Stimulated activated CD8-positive, alpha-beta memory T cell treated with anti-CD3 and anti-CD28 coated beads, Interleukin-15, amount 100 ng/mL, for 1 hour (primary cell): ENCODE results near the gene ADK.
A peak's percentile ranks its signal among the peaks of the same experiment; 100 is the strongest.
"Not testable (repeated sequence)": the region's sequence is repeated elsewhere in the genome, so short reads cannot be mapped to it uniquely, and the experiment has no call there.

Experiments used
- DNase-seq: peaks from one replicate; pipeline ENCODE4 v3.0.0-alpha.2; 2020; ENCODE audit warnings: low read depth

ADK gene

GRCh38 chr10:74145133-74145532, 5.9 kb upstream of the ADK start:
- no peak for DNase-seq

DNA sequence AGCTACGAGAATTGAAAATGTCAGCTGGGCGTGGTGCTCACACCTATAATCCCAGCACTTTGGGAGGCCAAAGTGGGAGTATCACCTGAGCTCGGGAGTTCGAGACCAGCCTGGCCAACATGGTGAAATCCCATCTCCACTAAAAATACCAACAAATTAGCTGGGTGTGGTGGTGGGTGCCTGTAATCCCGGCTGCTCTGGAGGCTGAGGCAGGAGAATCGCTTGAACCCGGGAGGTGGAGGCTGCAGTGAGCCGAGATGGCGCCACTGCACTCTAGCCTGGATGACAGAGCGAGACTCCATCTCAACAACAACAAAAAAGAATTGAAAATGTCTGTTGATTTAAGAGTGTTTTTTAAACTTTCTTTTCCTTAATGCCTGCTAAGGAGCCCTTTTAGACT, 4.0 kb upstream of the ADK start:
- DNase-seq = not testable (repeated sequence)

GRCh38 chr10:74150204-74150989, 624 bp upstream of the ADK start, which contains the start of gene AP3M1:
Gene AP3M1, minus strand, starts transcription at chr10:74150828. Its CDS starts 12,449 bp downstream, at chr10:74138379.
- DNase-seq = peak; percentile 60

- no peak for DNase-seq
Observed at GRCh38 chr10:74151879-74152722, 1.1 kb downstream of the ADK start.

- DNase-seq = no peak
Observed at GRCh38 chr10:74153123-74153522, 2.1 kb downstream of the ADK start.

- no peak for DNase-seq
Observed at GRCh38 chr10:74153676-74154075, 2.7 kb downstream of the ADK start.

- DNase-seq = no peak
Observed at GRCh38 chr10:74156919-74157289, 5.9 kb downstream of the ADK start.

DNA sequence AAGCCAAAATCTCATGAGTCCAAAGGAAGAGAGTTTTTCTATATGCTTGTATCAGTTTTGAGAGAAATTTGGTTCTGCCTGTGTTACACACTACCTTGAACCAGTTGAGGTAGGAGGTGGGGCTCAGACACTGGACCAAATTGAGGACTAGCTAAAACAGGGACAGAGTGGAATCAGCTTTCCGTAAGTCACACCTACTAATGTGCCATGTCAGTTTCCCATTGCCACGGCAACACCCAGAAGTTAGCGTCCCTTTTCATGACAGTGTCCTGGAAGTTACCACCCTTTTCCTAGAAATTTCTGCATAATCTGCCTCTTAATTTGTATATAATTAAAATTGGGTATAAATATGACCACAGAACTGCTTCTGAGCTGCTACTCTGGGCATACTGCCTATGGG, 9.0 kb downstream of the ADK start:
- no peak for DNase-seq

DNA sequence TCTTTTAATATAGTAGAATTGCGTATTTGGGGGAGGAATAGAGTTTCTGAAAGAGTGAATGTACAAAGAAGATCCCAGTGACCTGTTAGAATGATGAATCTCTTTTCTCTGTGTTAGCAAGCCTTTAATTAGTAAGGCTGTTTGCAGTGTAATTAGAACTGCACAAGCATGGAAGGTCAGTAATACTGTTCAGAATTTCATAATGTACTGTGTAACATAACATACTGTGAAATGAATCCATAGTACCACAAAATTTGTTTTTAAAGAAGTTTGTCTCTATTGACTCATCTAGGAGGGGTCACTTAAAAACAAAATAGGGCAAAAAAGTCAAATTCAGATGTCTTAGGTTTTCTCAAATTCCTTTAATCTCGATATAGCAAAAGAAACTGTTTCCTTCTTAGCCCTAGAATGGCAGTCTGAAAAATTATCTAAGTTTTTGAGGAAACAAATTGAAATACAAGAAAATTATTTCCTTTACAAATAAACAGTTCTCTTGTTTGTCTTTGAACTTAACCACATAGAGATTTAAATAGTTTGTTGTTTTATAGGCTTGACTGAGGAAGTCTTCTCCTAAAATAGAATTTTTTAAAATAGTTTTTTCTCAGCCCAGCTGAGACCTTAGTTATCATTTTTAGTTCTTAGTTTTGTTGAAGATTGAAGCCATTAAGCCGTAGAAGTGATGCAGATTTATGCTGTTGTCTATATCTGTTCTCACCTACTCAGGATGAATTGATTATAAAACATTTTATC, 12.5 kb downstream of the ADK start:
- DNase-seq = no peak

DNA sequence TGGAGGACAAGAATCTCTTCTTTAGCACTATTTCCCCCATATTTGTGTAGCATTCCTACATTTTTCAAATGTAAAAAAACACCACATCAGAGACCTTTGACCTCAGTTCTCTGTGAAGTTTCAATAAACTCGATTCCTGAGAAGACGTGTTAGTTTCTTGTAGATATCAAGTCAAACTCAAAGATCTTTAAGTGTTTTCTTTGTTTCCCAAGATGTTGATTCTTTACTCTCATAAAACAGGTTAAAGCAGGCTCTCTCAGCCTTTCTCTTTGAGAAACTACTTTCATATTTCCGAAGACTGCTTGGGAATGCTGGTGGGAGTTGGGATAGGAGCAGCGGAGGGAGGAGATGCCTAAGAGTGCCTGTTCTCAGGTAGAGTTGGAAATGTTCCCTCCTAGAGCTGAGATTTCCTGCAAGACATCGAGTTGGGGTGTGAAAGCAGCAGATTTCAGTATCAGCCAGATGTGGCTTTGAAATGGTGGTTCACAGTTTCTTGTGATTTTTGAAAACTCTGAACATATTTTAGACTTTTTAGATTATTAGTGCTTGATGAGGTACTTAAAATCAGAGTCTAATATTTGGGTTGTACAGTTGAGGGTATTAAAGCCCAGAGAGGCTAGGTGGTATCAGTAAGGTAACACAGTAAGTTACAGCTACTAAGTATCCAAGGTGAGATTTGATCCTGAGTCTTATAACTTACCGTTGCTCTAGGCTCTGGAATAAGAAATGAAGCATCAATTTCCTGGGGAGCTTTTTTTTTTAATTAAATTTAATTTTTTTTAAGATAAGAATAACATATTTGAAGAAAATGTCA, 13.9 kb downstream of the ADK start:
- no peak for DNase-seq

- no peak for DNase-seq
Observed at GRCh38 chr10:74165530-74165901, 14.5 kb downstream of the ADK start.

- DNase-seq = no peak
Observed at GRCh38 chr10:74167443-74167842, 16.4 kb downstream of the ADK start.

DNA sequence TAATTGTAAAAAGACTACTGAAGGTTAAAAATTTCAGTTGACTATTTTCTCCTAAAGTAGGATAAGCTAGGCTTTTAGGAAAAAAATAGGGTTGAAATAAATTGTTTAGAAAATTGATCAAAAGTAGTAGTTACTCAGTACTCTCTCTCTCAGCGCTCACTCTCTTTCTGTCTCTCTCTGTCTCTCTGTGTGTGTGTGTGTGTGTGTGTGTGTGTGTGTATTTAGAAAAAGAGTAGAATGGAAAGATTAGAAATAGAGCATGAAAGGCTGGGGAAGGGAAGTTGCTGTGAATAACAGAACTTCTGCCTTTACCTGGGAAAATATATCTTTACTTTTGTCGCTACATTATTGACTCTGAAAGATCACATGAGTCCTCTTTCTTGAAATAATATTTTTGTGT, 20.6 kb downstream of the ADK start:
- no peak for DNase-seq

GRCh38 chr10:74174521-74174920, 23.5 kb downstream of the ADK start:
- no peak for DNase-seq

DNA sequence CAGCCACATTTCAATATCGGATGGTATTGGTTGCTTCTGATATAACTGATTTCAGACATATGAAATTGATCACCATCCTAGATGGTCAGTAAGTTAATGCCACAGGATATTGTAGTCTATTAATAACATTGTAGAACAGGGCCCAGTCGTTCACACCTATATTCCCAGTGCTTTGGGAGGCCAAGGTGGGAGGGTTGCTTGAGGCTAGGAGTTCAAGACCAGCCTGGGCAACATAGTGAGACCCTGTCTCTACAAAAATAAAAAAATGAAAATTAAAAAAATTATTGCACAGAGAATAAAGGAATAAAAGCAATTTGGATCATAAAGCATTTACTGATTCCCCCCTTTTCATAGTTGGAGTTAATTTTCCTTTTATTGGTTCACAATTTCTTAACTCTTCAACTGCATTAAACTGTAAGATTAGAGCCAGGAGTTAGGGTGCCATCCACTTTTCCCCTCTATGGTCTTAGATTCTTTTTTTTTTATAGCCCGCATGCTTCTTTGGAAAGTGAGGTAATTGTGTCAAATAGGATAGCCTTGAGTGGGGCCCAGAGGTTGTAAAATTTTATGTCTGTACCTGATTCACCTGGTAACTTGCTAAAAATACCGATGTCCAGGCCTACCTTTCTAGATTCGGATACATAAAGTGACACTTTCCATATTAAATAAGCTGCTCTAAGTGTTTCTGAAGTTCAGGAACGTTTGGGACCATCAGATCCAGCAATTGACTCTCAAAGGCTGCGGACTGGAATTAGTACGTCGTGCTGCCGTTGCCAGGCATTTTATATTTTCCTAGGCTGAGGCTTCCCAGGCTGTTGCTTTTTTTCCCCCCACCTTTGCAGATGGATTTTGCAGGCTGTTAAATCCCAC, 24.7 kb downstream of the ADK start:
- DNase-seq = no peak

DNA sequence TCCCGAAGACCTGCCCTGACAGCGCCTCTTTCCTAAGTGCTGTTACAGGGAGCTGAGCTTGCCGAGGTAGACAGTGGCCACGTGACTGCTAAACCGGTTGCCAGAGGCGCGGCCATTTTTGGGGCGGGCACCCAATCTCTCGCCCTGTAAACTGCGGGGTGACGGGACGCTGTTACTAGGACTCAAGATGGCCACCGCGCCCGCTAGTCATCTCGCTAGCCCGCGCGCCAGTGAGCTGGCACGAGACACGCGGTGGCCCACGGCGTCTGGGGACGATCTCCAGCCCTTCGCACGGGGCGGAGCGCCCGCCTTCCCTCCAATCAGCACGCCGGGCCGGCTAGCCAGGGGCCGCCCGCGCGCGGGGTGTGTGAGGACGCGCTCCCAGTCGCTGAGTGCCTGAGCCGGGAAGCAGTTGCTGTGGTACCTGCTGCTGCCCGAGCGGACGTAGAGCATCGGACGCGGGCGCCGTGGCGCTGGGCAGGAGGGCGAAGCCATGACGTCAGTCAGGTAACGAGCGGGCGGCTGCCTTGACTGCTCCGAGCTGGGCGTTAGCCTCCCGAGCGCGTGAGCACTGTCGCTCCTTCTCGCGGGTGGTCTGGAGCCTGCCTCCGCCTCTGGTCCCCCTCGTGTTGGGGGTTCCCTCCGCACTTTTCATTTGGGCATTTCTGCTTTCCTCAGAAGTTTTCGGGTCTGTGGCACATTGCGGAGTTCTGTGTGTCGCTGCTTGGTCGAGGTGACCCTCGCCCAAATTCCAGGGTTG, 25.5 kb downstream of the ADK start:
- DNase-seq = peak; percentile 88

- no peak for DNase-seq
Observed at GRCh38 chr10:74177140-74177677, 26.2 kb downstream of the ADK start.

GRCh38 chr10:74178042-74178791, 27.2 kb downstream of the ADK start:
- no peak for DNase-seq

DNA sequence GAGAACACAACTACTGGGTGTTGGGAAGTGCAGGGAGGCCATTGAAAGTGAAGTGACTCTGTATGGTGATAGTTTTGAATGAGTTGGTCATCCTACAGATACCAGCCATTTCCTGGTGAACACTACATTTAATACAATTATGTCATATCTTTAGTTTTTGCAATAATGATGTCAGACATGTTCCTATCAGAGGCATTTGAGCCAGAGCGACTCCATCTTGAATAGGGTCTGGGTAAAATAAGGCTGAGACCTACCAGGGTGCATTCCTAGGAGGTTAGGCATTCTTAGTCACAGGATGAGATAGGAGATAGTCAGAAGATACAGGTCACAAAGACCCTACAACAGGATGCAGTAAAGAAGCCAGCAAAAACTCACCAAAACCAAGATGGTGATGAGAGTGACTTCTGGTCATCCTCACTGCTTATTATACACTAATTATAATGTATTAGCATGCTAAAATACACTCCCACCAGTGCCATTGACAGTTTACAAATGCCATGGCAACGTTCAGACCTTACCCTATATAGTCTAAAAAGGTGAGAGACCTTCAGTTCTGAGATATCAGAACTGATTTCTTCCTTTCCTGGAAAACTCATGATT, 28.2 kb downstream of the ADK start:
- DNase-seq = no peak
